ENCODE measurements around the gene CKLF.
A peak's percentile ranks its signal among the peaks of the same experiment; 100 is the strongest.

The CKLF gene

GRCh38 chr16:66517586-66518263, 34.7 kb upstream of the CKLF start:
- DNase-seq (ENCODE audit: low read depth), result no peak

GRCh38 chr16:66519482-66520373, 32.6 kb upstream of the CKLF start:
- DNase-seq (ENCODE audit: low read depth), result no peak

- no peak for DNase-seq (ENCODE audit: low read depth)
These were observed 31.8 kb upstream of the CKLF start for GRCh38 chr16:66520406-66521170.

GRCh38 chr16:66521252-66521713, 31.1 kb upstream of the CKLF start:
- no peak for DNase-seq (ENCODE audit: low read depth)

- peak; percentile 93 for DNase-seq (ENCODE audit: low read depth)
These were observed 30.2 kb upstream of the CKLF start for GRCh38 chr16:66521951-66522771.

DNA sequence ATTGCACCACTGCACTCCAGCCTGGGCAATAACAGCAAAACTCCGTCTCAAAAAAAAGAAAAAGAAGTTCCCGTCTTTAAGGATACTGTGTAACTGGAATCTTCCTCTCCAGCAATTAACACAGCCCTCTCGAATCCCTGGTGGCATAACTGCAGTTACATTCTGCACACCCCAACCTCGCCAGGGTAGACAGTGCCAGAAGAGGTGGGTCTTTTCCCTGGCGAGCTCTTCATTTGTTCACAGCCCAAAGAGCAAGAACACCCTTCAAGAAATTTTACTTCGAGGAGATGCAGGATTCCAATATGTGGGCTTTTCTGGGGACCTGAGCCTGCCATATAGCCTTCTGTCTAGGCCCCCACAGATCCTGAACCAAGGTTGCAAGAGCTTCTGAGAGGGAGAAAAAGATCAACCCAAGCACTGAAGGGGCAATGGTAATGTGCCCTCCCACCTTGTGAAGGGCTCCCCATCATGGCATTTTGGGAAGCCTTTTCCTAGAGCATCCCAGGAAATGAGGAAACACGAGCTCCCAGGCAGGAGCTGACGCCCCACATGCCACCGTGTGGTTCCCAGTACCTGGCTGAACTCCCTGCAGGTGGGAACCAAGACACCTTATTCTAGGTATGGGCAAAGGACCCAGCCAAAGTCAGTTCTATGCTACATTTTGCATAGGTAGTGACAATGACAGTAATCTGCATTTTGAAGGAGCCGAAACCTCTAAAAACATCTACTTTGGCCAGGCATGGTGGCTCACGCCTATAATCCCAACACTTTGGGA, 29.4 kb upstream of the CKLF start:
- no peak for DNase-seq (ENCODE audit: low read depth)

- DNase-seq (ENCODE audit: low read depth), result no peak
These were observed 28.5 kb upstream of the CKLF start for GRCh38 chr16:66523861-66524354.

GRCh38 chr16:66524601-66525164, 27.7 kb upstream of the CKLF start:
- DNase-seq (ENCODE audit: low read depth), result no peak

GRCh38 chr16:66525396-66526180, 26.8 kb upstream of the CKLF start:
- no peak for DNase-seq (ENCODE audit: low read depth)

DNA sequence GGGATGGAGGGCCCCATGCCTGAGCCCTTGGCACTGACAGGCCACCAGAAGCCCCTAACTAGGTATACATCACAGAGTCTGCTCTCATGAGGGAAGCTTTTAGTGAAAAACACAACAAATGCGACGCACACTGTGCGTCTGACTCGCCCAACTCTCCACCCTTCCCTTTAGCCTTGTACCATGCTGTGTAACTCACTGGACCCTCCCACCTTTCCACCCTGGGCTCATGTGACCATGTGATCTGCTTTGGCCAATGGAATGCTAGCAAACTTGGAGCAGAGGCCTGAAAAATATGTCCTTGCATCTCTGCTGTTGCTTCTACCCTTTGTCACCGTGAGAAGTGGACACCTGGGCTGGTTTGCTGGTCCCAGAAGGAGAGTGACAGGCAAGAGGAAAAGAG, 24.1 kb upstream of the CKLF start:
- DNase-seq (ENCODE audit: low read depth), result no peak

GRCh38 chr16:66529475-66529874, 22.9 kb upstream of the CKLF start:
- DNase-seq (ENCODE audit: low read depth), result no peak

GRCh38 chr16:66534376-66534799, 18.0 kb upstream of the CKLF start:
- no peak for DNase-seq (ENCODE audit: low read depth)

DNA sequence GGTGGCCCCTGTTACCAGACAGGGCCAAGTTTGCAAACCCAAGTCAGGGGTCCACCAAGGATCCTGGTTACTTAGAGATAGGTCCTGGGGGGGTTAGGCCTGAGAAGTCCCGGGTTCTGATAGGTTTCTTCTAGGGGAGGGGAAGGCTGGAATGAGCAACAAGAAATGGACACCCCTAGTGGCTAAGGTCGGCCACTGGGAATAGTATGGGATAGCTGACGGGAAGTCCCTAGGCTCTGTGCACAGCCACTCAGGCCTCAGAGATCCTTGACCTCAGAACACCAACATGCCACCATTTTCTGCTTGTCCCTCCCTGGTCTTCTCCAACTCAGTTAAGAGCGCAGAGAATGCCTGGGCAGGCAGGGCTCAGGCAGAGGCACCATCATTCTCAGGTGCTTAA, 15.9 kb upstream of the CKLF start:
- no peak for DNase-seq (ENCODE audit: low read depth)

- no peak for DNase-seq (ENCODE audit: low read depth)
These were observed 15.1 kb upstream of the CKLF start for GRCh38 chr16:66537236-66537635.

GRCh38 chr16:66538910-66539309, 13.5 kb upstream of the CKLF start:
- no peak for DNase-seq (ENCODE audit: low read depth)

DNA sequence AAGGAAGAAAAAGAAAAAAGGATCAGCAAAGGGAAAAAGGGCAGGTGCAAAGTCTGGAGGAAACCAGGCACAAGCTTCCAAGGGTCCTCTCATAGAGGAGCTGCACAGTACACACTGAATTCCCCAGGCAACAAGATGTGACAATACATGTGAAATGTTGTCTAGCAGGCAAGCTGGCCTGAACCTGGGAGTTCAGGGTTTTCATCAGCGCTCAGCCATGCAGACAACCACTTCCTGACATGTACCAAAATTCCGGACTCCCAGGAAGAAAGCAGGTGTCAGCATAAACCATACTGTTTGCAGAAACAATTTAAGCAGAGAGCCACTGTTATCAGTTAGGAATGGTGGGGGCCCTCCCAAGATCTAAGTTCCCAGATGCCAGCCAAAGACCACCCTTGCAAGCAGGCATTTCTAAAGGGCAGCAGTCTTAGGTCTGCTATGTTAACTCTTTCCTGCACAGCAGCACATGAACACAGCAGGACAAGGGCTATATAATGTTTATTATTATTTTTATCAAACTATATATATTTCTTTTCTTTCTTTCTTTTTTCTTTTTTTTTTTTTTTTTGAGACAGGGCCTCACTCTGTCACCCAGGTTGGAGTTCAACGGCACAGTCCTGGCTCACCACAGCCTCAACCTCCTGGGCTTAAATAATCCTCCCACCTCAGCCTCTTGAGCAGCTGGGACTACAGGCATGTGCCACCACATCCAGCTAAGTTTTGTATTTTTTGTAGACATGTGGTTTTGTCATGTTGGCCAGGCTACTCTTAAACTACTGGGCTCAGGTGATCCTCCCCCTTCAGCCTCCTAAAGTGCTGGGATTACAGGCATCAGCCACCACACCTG, 12.5 kb upstream of the CKLF start:
- no peak for DNase-seq (ENCODE audit: low read depth)

- no peak for DNase-seq (ENCODE audit: low read depth)
These were observed 10.7 kb upstream of the CKLF start for GRCh38 chr16:66541388-66542355.
